Neural cell (in vitro differentiated cells): ENCODE data around the gene TAOK2. TPM values are rescaled to one million over a fixed set of nuclear protein-coding genes. Genes with fewer than 3 reads are reported as not detected.

Experiments used
- H2AFZ ChIP-seq: fragments of 200-600, 300-800 bp; sonication (generic), shearing (Covaris generic); 2 replicates; pipeline ENCODE4 v1.6.0; 2014; ENCODE audit warnings: low read depth, mild to moderate bottlenecking, antibody characterized with exemption, low read length, moderate library complexity
- H3F3A ChIP-seq: fragments of 200-600 bp; shearing (Covaris generic); 2 replicates; pipeline ENCODE4 v1.6.1; 2016; ENCODE audit warnings: mild to moderate bottlenecking, moderate library complexity, mixed read lengths, antibody characterized with exemption, low read length; ENCODE audit not compliant: insufficient read depth, poor library complexity, severe bottlenecking
- H3K27ac ChIP-seq: fragments of 200-600, 300-800 bp; sonication (generic), shearing (Covaris generic); 2 replicates; pipeline ENCODE4 v1.5.1; 2014; ENCODE audit warnings: mild to moderate bottlenecking, low read length, moderate library complexity
- H3K27me3 ChIP-seq: fragments of 300-800, 200-600 bp; sonication (generic), shearing (Covaris generic); 2 replicates; pipeline ENCODE4 v1.6.0; 2014; ENCODE audit warnings: mild to moderate bottlenecking, low read depth, low read length, moderate library complexity; ENCODE audit not compliant: insufficient read depth
- H3K36me3 ChIP-seq: fragments of 300-800, 200-600 bp; sonication (generic), shearing (Covaris generic); 2 replicates; pipeline ENCODE4 v1.5.1; 2014; ENCODE audit warnings: mild to moderate bottlenecking, antibody characterized with exemption, low read length, moderate library complexity; ENCODE audit not compliant: insufficient read depth
- H3K4me2 ChIP-seq: fragments of 300-800, 200-600 bp; sonication (generic), shearing (Covaris generic); 2 replicates; pipeline ENCODE4 v1.6.0; 2014; ENCODE audit warnings: mild to moderate bottlenecking, low read length
- H3K4me3 ChIP-seq: fragments of 300-800, 200-600 bp; sonication (generic), shearing (Covaris generic); 2 replicates; pipeline ENCODE4 v1.5.1; 2014; ENCODE audit warnings: mild to moderate bottlenecking, low read length, moderate library complexity
- H3K79me2 ChIP-seq: fragments of 200-600 bp; shearing (Covaris generic); replicated peaks from 2 replicates; pipeline ENCODE4 v1.6.0; 2014; ENCODE audit warnings: mild to moderate bottlenecking, low read length, moderate library complexity; ENCODE audit not compliant: insufficient read depth
- H3K9ac ChIP-seq: fragments of 300-800, 200-600 bp; sonication (generic), shearing (Covaris generic); 2 replicates; pipeline ENCODE4 v1.6.1; 2016; ENCODE audit warnings: mild to moderate bottlenecking, low read length, mixed read lengths
- H3K9me2 ChIP-seq: fragments of 200-600 bp; shearing (Covaris generic); 2 replicates; pipeline ENCODE4 v1.6.1; 2016; ENCODE audit warnings: mild to moderate bottlenecking, low read length, mixed read lengths; ENCODE audit not compliant: insufficient read depth
- H3K9me3 ChIP-seq: fragments of 200-600, 300-800 bp; sonication (generic), shearing (Covaris generic); 2 replicates; pipeline ENCODE4 v1.6.1; 2016; ENCODE audit warnings: mild to moderate bottlenecking, mixed run types, low read length, moderate library complexity, mixed read lengths
- H4K20me1 ChIP-seq: fragments of 200-600 bp; shearing (Covaris generic); 2 replicates; pipeline ENCODE4 v1.6.1; 2016; ENCODE audit warnings: mild to moderate bottlenecking, mixed run types; ENCODE audit not compliant: insufficient read depth
- CTCF ChIP-seq: fragments of 450-650 bp; IDR thresholded peaks from 2 replicates; pipeline ENCODE4 v1.5.1; 2014; ENCODE audit warnings: antibody characterized with exemption, mild to moderate bottlenecking, moderate library complexity; ENCODE audit not compliant: poor library complexity, severe bottlenecking
- EP300 ChIP-seq: fragments of 450-650 bp; conservative IDR thresholded peaks from 2 replicates; pipeline ENCODE4 v1.6.1; 2014; ENCODE audit warnings: antibody characterized with exemption, mild to moderate bottlenecking, moderate library complexity; ENCODE audit not compliant: poor library complexity, severe bottlenecking
- EZH2 ChIP-seq: fragments of 200-600, 300-800 bp; shearing (Covaris generic), sonication (generic); IDR thresholded peaks from 2 replicates; pipeline ENCODE4 v1.6.1; 2014; ENCODE audit warnings: antibody characterized with exemption, low read length, borderline replicate concordance, mild to moderate bottlenecking; ENCODE audit not compliant: insufficient read depth, poor library complexity, severe bottlenecking
- MXI1 ChIP-seq: fragments of 450-650 bp; conservative IDR thresholded peaks from 2 replicates; pipeline ENCODE4 v1.6.1; 2014; ENCODE audit warnings: antibody characterized with exemption, mild to moderate bottlenecking; ENCODE audit not compliant: poor library complexity, severe bottlenecking
- POLR2AphosphoS5 ChIP-seq: IDR thresholded peaks from 2 replicates; pipeline ENCODE4 v1.6.1; 2012
- RAD21 ChIP-seq: fragments of 450-650 bp; conservative IDR thresholded peaks from 2 replicates; pipeline ENCODE4 v1.6.1; 2014; ENCODE audit warnings: antibody characterized with exemption, mild to moderate bottlenecking, moderate library complexity
- REST ChIP-seq: IDR thresholded peaks from 2 replicates; pipeline ENCODE4 v1.6.1; 2012; ENCODE audit warnings: borderline replicate concordance
- SMC3 ChIP-seq: fragments of 450-650 bp; conservative IDR thresholded peaks from 2 replicates; pipeline ENCODE4 v1.6.1; 2014; ENCODE audit warnings: antibody characterized with exemption, mild to moderate bottlenecking, moderate library complexity; ENCODE audit not compliant: poor library complexity
- TAF1 ChIP-seq: IDR thresholded peaks from 2 replicates; pipeline ENCODE4 v1.6.1; 2012; ENCODE audit warnings: low read depth
- polyA plus RNA-seq: library from polyadenylated mRNA; depleted of rRNA; stranded (reverse); fragments of >200 nt; gene quantifications from 2 replicates; pipeline ENCODE4 v1.2.3, GENCODE V29; 2014

TAOK2 gene
- polyA plus RNA-seq, 1 donor from 2014 or later, result 62.7 TPM

- no peak overlapping the region for H3K4me3 ChIP-seq
- no peaks in the 10 kb centered on the region for H3F3A ChIP-seq
- no peak overlapping the region for H3K27ac ChIP-seq
- no peak for TF ChIP-seq EZH2
- no peak for TF ChIP-seq RAD21
- no peak for TF ChIP-seq TAF1
- no peak for TF ChIP-seq SMC3
- TF ChIP-seq CTCF, result no peak
- TF ChIP-seq EP300, result no peak
- no peak for TF ChIP-seq REST
- TF ChIP-seq MXI1, result no peak
- TF ChIP-seq POLR2AphosphoS5, result no peak
- H3K27me3 ChIP-seq, result no peaks in the 10 kb centered on the region
- no peaks in the 10 kb centered on the region for H3K9me3 ChIP-seq
- no peak overlapping the region for H3K4me2 ChIP-seq
- no peaks in the 10 kb centered on the region for H3K36me3 ChIP-seq
- H3K79me2 ChIP-seq, result no peaks in the 10 kb centered on the region
- no peak overlapping the region for H3K9ac ChIP-seq
- no peaks in the 10 kb centered on the region for H4K20me1 ChIP-seq
- no peak overlapping the region for H2AFZ ChIP-seq
- H3K9me2 ChIP-seq, result no peaks in the 10 kb centered on the region
These were observed 15.6 kb downstream of the TAOK2 start for GRCh38 chr16:29989111-29989858.

GRCh38 chr16:29990034-29990433, 16.4 kb downstream of the TAOK2 start:
- Histone ChIP-seq H3K9me2 (no peaks in the 10 kb centered on the region), H3K4me3 (no peak overlapping the region), H4K20me1 (no peaks in the 10 kb centered on the region), H3K9me3 (no peaks in the 10 kb centered on the region), H2AFZ (no peak overlapping the region), H3K27me3 (no peaks in the 10 kb centered on the region), H3K9ac (no peak overlapping the region), H3K4me2 (no peak overlapping the region), H3F3A (no peaks in the 10 kb centered on the region), H3K79me2 (no peaks in the 10 kb centered on the region), H3K27ac (no peak overlapping the region), H3K36me3 (no peaks in the 10 kb centered on the region)
- no peak for TF ChIP-seq RAD21
- TF ChIP-seq EP300, result no peak
- TF ChIP-seq TAF1, result no peak
- no peak for TF ChIP-seq REST
- TF ChIP-seq EZH2, result no peak
- no peak for TF ChIP-seq MXI1
- TF ChIP-seq POLR2AphosphoS5, result no peak
- TF ChIP-seq SMC3, result no peak
- TF ChIP-seq CTCF, result no peak
